ENCODE measurements around the gene PCGF3.

Gene PCGF3

GRCh38 chr4:796206-796605, 90.6 kb downstream of the PCGF3 start:
- Histone ChIP-seq H3K4me2 (no peak overlapping the region), H3K27me3 (ENCODE audit: insufficient read depth, low read depth) (no peaks in the 10 kb centered on the region)

DNA sequence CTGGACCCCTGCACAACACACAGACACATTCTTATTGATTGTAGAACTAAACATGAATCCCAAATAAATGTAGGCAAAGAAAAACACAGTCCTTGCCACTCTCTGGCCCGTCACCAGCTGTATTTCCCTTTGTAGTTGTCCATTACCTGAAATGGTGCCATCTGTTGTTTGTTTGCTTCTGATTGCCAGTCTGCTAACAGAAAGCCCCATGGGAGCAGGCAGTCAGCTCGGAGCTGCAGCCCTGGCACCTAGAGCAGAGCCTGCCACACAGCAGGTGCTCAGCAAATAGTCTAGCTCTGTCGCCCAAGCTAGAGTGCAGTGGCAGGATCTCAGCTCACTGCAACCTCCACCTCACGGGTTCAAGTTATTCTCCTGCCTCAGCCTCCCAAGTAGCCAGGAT, 91.4 kb downstream of the PCGF3 start:
- Histone ChIP-seq H3K4me2 (no peak overlapping the region), H3K4me1 (ENCODE audit: low read depth, poor library complexity, severe bottlenecking) (no peaks in the 10 kb centered on the region), H2AFZ (ENCODE audit: low read depth) (no peak overlapping the region), H3K27ac (no peak overlapping the region), H3K79me2 (ENCODE audit: insufficient read depth, low read depth) (no peaks in the 10 kb centered on the region), H3K36me3 (ENCODE audit: insufficient read depth) (no peaks in the 10 kb centered on the region), H3K27me3 (ENCODE audit: insufficient read depth, low read depth) (no peaks in the 10 kb centered on the region), H3K9ac (no peak overlapping the region), H4K20me1 (ENCODE audit: insufficient read depth) (no peaks in the 10 kb centered on the region), H3K4me3 (IDR thresholded peaks at IDR 0.05; ENCODE audit: insufficient read depth, low read depth, low read length) (no peak overlapping the region)
- TF ChIP-seq, protein P1, sequence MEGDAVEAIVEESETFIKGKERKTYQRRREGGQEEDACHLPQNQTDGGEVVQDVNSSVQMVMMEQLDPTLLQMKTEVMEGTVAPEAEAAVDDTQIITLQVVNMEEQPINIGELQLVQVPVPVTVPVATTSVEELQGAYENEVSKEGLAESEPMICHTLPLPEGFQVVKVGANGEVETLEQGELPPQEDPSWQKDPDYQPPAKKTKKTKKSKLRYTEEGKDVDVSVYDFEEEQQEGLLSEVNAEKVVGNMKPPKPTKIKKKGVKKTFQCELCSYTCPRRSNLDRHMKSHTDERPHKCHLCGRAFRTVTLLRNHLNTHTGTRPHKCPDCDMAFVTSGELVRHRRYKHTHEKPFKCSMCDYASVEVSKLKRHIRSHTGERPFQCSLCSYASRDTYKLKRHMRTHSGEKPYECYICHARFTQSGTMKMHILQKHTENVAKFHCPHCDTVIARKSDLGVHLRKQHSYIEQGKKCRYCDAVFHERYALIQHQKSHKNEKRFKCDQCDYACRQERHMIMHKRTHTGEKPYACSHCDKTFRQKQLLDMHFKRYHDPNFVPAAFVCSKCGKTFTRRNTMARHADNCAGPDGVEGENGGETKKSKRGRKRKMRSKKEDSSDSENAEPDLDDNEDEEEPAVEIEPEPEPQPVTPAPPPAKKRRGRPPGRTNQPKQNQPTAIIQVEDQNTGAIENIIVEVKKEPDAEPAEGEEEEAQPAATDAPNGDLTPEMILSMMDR (conservative IDR thresholded peaks at IDR 0.05; ENCODE audit: low read depth, low read length): no peak

More at GRCh38 chr4:796206-796605, 90.6 kb downstream of the PCGF3 start:
- Histone ChIP-seq H3K4me3 (IDR thresholded peaks at IDR 0.05; ENCODE audit: insufficient read depth, low read depth, low read length) (no peak overlapping the region), H3K4me1 (ENCODE audit: low read depth, poor library complexity, severe bottlenecking) (no peaks in the 10 kb centered on the region), H2AFZ (ENCODE audit: low read depth) (no peak overlapping the region), H4K20me1 (ENCODE audit: insufficient read depth) (no peaks in the 10 kb centered on the region), H3K79me2 (ENCODE audit: insufficient read depth, low read depth) (no peaks in the 10 kb centered on the region), H3K27ac (no peak overlapping the region), H3K36me3 (ENCODE audit: insufficient read depth) (no peaks in the 10 kb centered on the region), H3K9ac (no peak overlapping the region)
- TF ChIP-seq, protein P1 (conservative IDR thresholded peaks at IDR 0.05; ENCODE audit: low read depth, low read length): no peak

- H4K20me1 ChIP-seq (ENCODE audit: insufficient read depth): no peaks in the 10 kb centered on the region
These were observed 95.9 kb downstream of the PCGF3 start for GRCh38 chr4:801436-802124.

DNA sequence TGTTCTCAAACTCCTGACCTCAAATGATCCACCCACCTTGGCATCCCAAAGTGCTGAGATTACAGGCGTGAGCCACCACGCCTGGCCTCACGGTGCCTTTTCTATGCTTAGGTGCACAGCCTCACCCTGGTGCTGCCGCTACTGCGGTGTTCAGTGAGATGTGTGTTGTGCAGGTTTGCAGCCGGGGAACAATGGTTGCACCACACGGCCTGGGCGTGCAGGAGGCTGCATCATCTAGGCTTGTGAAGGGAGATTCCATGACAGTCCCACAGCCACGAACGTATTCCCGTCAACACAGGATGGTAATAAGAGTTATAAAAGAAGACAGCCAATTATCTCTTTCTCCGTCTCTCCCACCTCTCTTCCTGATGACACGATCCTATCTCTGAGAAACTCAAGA, 98.3 kb downstream of the PCGF3 start:
- Histone ChIP-seq H3K4me1 (ENCODE audit: low read depth, poor library complexity, severe bottlenecking) (no peaks in the 10 kb centered on the region), H3K9ac (no peak overlapping the region), H3K4me3 (IDR thresholded peaks at IDR 0.05; ENCODE audit: insufficient read depth, low read depth, low read length) (no peak overlapping the region), H4K20me1 (ENCODE audit: insufficient read depth) (no peaks in the 10 kb centered on the region), H3K27me3 (ENCODE audit: insufficient read depth, low read depth) (no peaks in the 10 kb centered on the region), H3K27ac (no peak overlapping the region), H3K4me2 (no peak overlapping the region), H2AFZ (ENCODE audit: low read depth) (no peak overlapping the region), H3K79me2 (ENCODE audit: insufficient read depth, low read depth) (no peaks in the 10 kb centered on the region), H3K36me3 (ENCODE audit: insufficient read depth) (no peaks in the 10 kb centered on the region)
- TF ChIP-seq, protein P1 (conservative IDR thresholded peaks at IDR 0.05; ENCODE audit: low read depth, low read length): no peak

More at GRCh38 chr4:801436-802124, 95.9 kb downstream of the PCGF3 start:
- Histone ChIP-seq H3K79me2 (ENCODE audit: insufficient read depth, low read depth) (no peaks in the 10 kb centered on the region), H3K27me3 (ENCODE audit: insufficient read depth, low read depth) (no peaks in the 10 kb centered on the region), H3K36me3 (ENCODE audit: insufficient read depth) (no peaks in the 10 kb centered on the region), H3K4me1 (ENCODE audit: low read depth, poor library complexity, severe bottlenecking) (no peaks in the 10 kb centered on the region), H3K4me2 (no peak overlapping the region), H2AFZ (ENCODE audit: low read depth) (no peak overlapping the region), H3K27ac (no peak overlapping the region), H3K4me3 (IDR thresholded peaks at IDR 0.05; ENCODE audit: insufficient read depth, low read depth, low read length) (no peak overlapping the region), H3K9ac (no peak overlapping the region)
- TF ChIP-seq, protein P1 (conservative IDR thresholded peaks at IDR 0.05; ENCODE audit: low read depth, low read length): no peak

Measured in KMS-11 (cell line).